SK-N-SH (cell line): ENCODE results near the gene MKRN2OS. TPM values are rescaled to one million over a fixed set of nuclear protein-coding genes. Genes with fewer than 3 reads are reported as not detected.

Experiments
- CTCF ChIA-PET: fragments of 300-600, 350-600 bp; formaldehyde crosslinking; extraction: SDS; loops from one replicate; lab custom pipeline; 2021; lab: Yijun Ruan, JAX
- POLR2A ChIA-PET: fragments of 350-600 bp; sonication (Branson Sonifier 250); formaldehyde crosslinking; extraction: SDS; loops from one replicate; lab custom pipeline; 2020; ENCODE audit warnings: antibody characterized with exemption, inconsistent platforms; lab: Yijun Ruan, JAX
- DNase-seq: peaks from one replicate; pipeline ENCODE4 v3.0.0; 2012
- H2AFZ ChIP-seq: fragments of 200-600 bp; sonication (generic); 2 replicates; pipeline ENCODE4 v1.8.1; 2016; ENCODE audit warnings: antibody characterized with exemption, mild to moderate bottlenecking, low read depth
- H3F3A ChIP-seq: fragments of 200-600 bp; sonication (generic); replicated peaks from 2 replicates; pipeline ENCODE3; 2016; ENCODE audit warnings: antibody characterized with exemption, mild to moderate bottlenecking; ENCODE audit not compliant: insufficient read depth
- H3K27ac ChIP-seq, 2 experiments: fragments of 200-500 bp in 1 of 2; fragments of 200-600 bp in 1 of 2; sonication (Bioruptor generic) in 1 of 2; sonication (generic), shearing (Covaris generic) in 1 of 2; 2 replicates each; pipeline versions ENCODE4 v1.5.1 to v1.6.1; 2014 to 2016; ENCODE audit warnings: low read depth in 2 of 2, inconsistent platforms in 1 of 2, low read length in 1 of 2, mild to moderate bottlenecking in 1 of 2, mixed read lengths in 1 of 2
- H3K27me3 ChIP-seq: fragments of 200-600 bp; sonication (generic), shearing (Covaris generic); 2 replicates; pipeline ENCODE4 v1.6.1; 2016; ENCODE audit warnings: mixed run types; ENCODE audit not compliant: insufficient read depth
- H3K36me3 ChIP-seq, 2 experiments: fragments of 200-500 bp in 1 of 2; fragments of 200-600 bp in 1 of 2; sonication (Bioruptor generic) in 1 of 2; sonication (generic) in 1 of 2; replicated peaks in 1 of 2; 2 replicates each; pipeline versions ENCODE3 to v1.5.1; 2014 to 2016; ENCODE audit warnings: low read length in 1 of 2, mild to moderate bottlenecking in 1 of 2; ENCODE audit not compliant: insufficient read depth in 2 of 2, control insufficient read depth in 1 of 2
- H3K4me1 ChIP-seq, 2 experiments: fragments of 200-500 bp in 1 of 2; fragments of 200-600 bp in 1 of 2; sonication (Bioruptor generic) in 1 of 2; sonication (generic), shearing (Covaris generic) in 1 of 2; 2 replicates each; pipeline versions ENCODE4 v1.5.1 to v1.6.1; 2014 to 2016; ENCODE audit warnings: low read depth in 1 of 2, low read length in 1 of 2, mixed run types in 1 of 2; ENCODE audit not compliant: insufficient read depth in 2 of 2, control insufficient read depth in 1 of 2
- H3K4me2 ChIP-seq: fragments of 200-600 bp; sonication (generic), shearing (Covaris generic); 2 replicates; pipeline ENCODE4 v1.6.1; 2017; ENCODE audit warnings: mixed run types
- H3K4me3 ChIP-seq, 2 experiments: fragments of 200-500 bp in 1 of 2; fragments of 200-600 bp in 1 of 2; sonication (Bioruptor generic) in 1 of 2; sonication (generic), shearing (Covaris generic) in 1 of 2; 2 replicates each; pipeline versions ENCODE4 v1.5.1 to v1.8.1; 2014 to 2016; ENCODE audit warnings: low read depth in 2 of 2, inconsistent platforms in 1 of 2, low read length in 1 of 2, mild to moderate bottlenecking in 1 of 2, mixed read lengths in 1 of 2, moderate library complexity in 1 of 2
- H3K79me2 ChIP-seq: fragments of 200-600 bp; sonication (generic); 2 replicates; pipeline ENCODE4 v1.8.1; 2017; ENCODE audit warnings: mild to moderate bottlenecking; ENCODE audit not compliant: insufficient read depth
- H3K9ac ChIP-seq: fragments of 200-600 bp; sonication (generic); 2 replicates; pipeline ENCODE4 v1.6.1; 2017; ENCODE audit warnings: mixed run types
- H3K9me2 ChIP-seq: fragments of 200-600 bp; sonication (generic); 2 replicates; pipeline ENCODE4 v1.6.1; 2017; ENCODE audit warnings: mixed run types
- H3K9me3 ChIP-seq: fragments of 200-600 bp; sonication (generic); 2 replicates; pipeline ENCODE4 v1.6.1; 2017; ENCODE audit warnings: mixed run types, mild to moderate bottlenecking, moderate library complexity
- H4K20me1 ChIP-seq: fragments of 200-600 bp; sonication (generic); 2 replicates; pipeline ENCODE4 v1.6.1; 2017; ENCODE audit warnings: mild to moderate bottlenecking, mixed run types; ENCODE audit not compliant: insufficient read depth
- CTCF ChIP-seq: fragments of 200-600 bp; sonication (generic); IDR thresholded peaks from 2 replicates; pipeline ENCODE4 v1.6.1; 2017; ENCODE audit warnings: antibody characterized with exemption, mild to moderate bottlenecking, moderate library complexity
- IRF3 ChIP-seq: fragments of 150-350 bp; IDR thresholded peaks from 2 replicates; pipeline ENCODE4 v1.6.1; 2016; ENCODE audit warnings: mild to moderate bottlenecking, low read depth, low read length
- JUND ChIP-seq: IDR thresholded peaks from 2 replicates; pipeline ENCODE4 v1.4.0; 2012
- NRF1 ChIP-seq: IDR thresholded peaks from 2 replicates; pipeline ENCODE4 v1.6.1; 2012; ENCODE audit warnings: low read depth, mild to moderate bottlenecking, low read length
- PBX3 ChIP-seq: IDR thresholded peaks from 2 replicates; pipeline ENCODE4; 2012
- RAD21 ChIP-seq: IDR thresholded peaks from 2 replicates; pipeline ENCODE4 v1.6.1; 2012; ENCODE audit warnings: mild to moderate bottlenecking, low read length
- SIN3A ChIP-seq: IDR thresholded peaks from 2 replicates; pipeline ENCODE4 v1.6.1; 2012; ENCODE audit warnings: low read depth, mild to moderate bottlenecking, low read length, moderate library complexity, borderline replicate concordance
- WGBS: methylation state at CpG from one replicate; pipeline ENCODE4 v1.1.6; 2017; ENCODE audit warnings: low lambda C conversion rate; 5-methylcytosine and 5-hydroxymethylcytosine counted together
- polyA plus RNA-seq, 3 experiments: library from polyadenylated mRNA; depleted of rRNA; stranded (reverse); fragments of >200 nt; gene quantifications; 2 replicates each; pipeline ENCODE4 v1.2.3, GENCODE V29; 2012

Gene MKRN2OS
- polyA plus RNA-seq, 1 of the 3 experiments (the other 2 are of a cell fraction), result not detected

GRCh38 chr3:12579905-12580304, 34.6 kb upstream of the MKRN2OS start:
- TF ChIP-seq NRF1 (no peak), JUND (no peak), SIN3A (no peak), RAD21 (no peak), IRF3 (no peak)
- Histone ChIP-seq H3F3A (peaks cover 15% of the 10 kb centered on the region), H3K9me2 (no peaks in the 10 kb centered on the region), H3K9me3 (no peaks in the 10 kb centered on the region), H3K9ac (no peak overlapping the region), H3K79me2 (peaks cover 3% of the 10 kb centered on the region; the same call in 1 of the 2 replicates), H4K20me1 (no peaks in the 10 kb centered on the region), H3K4me2 (no peak overlapping the region), H3K4me3 (no peak overlapping the region), H3K27ac (no peak overlapping the region), H2AFZ (no peak overlapping the region), H3K36me3 (peaks cover 52 to 63% of the 10 kb centered on the region in 2 experiments), H3K4me1 (no peaks in the 10 kb centered on the region), H3K27me3 (no peaks in the 10 kb centered on the region)
- CTCF ChIA-PET, result interaction anchor here (0.6 kb wide), 1 partner anchor 1300 kb away, joined by 3 read pairs; no protein-coding TSS in a partner anchor
- 78% methylated on average over 3 of the region's 3 CpGs for WGBS
- POLR2A ChIA-PET, result no interaction called here
- DNase-seq, result no peak

- no peaks in the 10 kb centered on the region for H3K9me2 ChIP-seq
- CTCF ChIA-PET, result interaction anchor here (0.6 to 2.2 kb wide), 5 partner anchors 10 to 1300 kb away, joined by 3 to 10 read pairs (median 3); no protein-coding TSS in a partner anchor
- H3K4me1 ChIP-seq, result no peaks in the 10 kb centered on the region
- 97% methylated on average over 3 of the region's 3 CpGs for WGBS
- H3K27me3 ChIP-seq, result no peaks in the 10 kb centered on the region
- TF ChIP-seq PBX3 (no peak), CTCF (no peak)
- peaks cover 15% of the 10 kb centered on the region for H3F3A ChIP-seq
- H2AFZ ChIP-seq, result no peak overlapping the region
- POLR2A ChIA-PET, result no interaction called here
- H3K36me3 ChIP-seq, result peaks cover 52 to 63% of the 10 kb centered on the region in 2 experiments
- H4K20me1 ChIP-seq, result no peaks in the 10 kb centered on the region
- DNase-seq, result no peak
- H3K9me3 ChIP-seq, result no peaks in the 10 kb centered on the region
- no peak overlapping the region for H3K9ac ChIP-seq
- no peak overlapping the region for H3K27ac ChIP-seq
- H3K4me3 ChIP-seq, result no peak overlapping the region
- H3K4me2 ChIP-seq, result no peak overlapping the region
- peaks cover 3% of the 10 kb centered on the region; the same call in 1 of the 2 replicates for H3K79me2 ChIP-seq
These were observed 34.2 kb upstream of the MKRN2OS start for GRCh38 chr3:12579456-12579855.
